ENCODE results near the gene DYDC2. TPM values are rescaled to one million over a fixed set of nuclear protein-coding genes. Genes with fewer than 3 reads are reported as not detected.

Gene DYDC2
- total and polyA plus RNA-seq, 4 donors = 0.14 to 2.0 (median 0.25) TPM

DNA sequence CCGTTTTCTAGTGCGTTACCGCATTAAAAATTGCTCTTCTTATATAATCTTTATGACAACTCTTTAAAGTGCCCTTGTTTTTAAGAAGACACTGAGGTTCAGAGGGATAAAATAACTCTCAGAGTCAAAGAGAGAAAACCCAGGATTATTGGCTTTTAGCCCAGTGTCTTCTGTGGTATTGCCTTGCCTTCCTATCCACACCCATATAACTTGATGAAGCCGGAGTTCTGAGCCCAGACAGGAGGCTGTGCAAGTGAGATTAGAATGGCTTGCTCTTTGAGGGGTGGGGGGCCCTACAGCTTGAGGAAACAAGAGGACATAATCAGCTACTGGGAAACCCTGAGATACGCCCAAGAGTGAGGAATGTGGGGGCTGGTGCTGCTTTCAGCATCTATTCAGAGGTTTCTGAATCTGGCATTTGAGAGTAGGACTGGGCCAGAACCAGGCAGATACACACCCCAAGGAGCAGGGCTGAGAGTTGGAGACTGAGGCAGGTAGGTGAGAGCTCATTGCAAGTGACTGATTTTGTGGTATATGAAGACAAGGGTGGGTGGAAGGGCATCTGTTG is 54.1 kb downstream of the DYDC2 start:
- 48% methylated on average over 5 of the region's 5 CpGs for WGBS
- Histone ChIP-seq H3K27ac (ENCODE audit: low read depth in 1 of 2, low read length in 2 of 2) (peak overlapping the region; percentile 25 to 70), H3K9ac (ENCODE audit: low read depth in 1 of 2, low read length in 2 of 2) (no peak overlapping the region), H3K27me3 (ENCODE audit: control insufficient read depth in 4 of 4, insufficient read depth in 4 of 4, low read length in 3 of 4) (no peaks in the 10 kb centered on the region), H3K4me1 (ENCODE audit: control insufficient read depth in 4 of 4, insufficient read depth in 4 of 4, low read length in 3 of 4) (peaks cover 25 to 82% (median 65%) of the 10 kb centered on the region in 4 donors), H3K4me3 (ENCODE audit: low read depth in 1 of 3, low read length in 3 of 3) (no peak overlapping the region), H3K36me3 (ENCODE audit: control insufficient read depth in 4 of 4, insufficient read depth in 3 of 4, low read depth in 1 of 4, low read length in 3 of 4) (no peaks in the 10 kb centered on the region), H3K9me3 (ENCODE audit: control insufficient read depth in 4 of 4, low read length in 3 of 4) (no peaks in the 10 kb centered on the region)
- no peak for TF ChIP-seq JUND (IDR thresholded peaks at IDR 0.05)
- TF ChIP-seq RXRA (IDR thresholded peaks at IDR 0.05) = no peak
- TF ChIP-seq, protein P1, sequence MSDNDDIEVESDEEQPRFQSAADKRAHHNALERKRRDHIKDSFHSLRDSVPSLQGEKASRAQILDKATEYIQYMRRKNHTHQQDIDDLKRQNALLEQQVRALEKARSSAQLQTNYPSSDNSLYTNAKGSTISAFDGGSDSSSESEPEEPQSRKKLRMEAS (IDR thresholded peaks at IDR 0.05) = no peak
- TF ChIP-seq, protein P2, sequence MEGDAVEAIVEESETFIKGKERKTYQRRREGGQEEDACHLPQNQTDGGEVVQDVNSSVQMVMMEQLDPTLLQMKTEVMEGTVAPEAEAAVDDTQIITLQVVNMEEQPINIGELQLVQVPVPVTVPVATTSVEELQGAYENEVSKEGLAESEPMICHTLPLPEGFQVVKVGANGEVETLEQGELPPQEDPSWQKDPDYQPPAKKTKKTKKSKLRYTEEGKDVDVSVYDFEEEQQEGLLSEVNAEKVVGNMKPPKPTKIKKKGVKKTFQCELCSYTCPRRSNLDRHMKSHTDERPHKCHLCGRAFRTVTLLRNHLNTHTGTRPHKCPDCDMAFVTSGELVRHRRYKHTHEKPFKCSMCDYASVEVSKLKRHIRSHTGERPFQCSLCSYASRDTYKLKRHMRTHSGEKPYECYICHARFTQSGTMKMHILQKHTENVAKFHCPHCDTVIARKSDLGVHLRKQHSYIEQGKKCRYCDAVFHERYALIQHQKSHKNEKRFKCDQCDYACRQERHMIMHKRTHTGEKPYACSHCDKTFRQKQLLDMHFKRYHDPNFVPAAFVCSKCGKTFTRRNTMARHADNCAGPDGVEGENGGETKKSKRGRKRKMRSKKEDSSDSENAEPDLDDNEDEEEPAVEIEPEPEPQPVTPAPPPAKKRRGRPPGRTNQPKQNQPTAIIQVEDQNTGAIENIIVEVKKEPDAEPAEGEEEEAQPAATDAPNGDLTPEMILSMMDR (IDR thresholded peaks at IDR 0.05; ENCODE audit: low read depth, low read length, missing input control) = no peak
- DNase-seq (ENCODE audit: low spot score) = no peak

DNA sequence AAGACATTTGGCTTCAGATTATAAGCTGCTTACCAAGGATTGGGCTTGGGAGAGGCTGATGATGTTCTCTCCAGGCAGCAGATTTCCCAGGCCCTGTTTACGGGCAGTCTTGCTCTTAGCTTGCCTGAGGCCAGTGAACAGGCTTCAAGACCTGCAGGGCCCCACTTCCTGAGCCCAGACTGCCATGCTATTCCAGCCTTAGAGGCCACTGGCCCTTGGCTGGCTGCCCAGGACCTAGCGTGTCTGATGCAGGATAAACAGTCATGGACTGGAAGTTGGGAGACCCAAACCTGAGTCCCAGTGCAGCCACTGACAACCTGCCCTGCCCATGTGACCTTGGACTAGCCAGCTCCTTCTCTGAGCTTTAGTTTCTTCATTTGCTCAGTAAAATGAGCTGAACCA is 54.7 kb downstream of the DYDC2 start:
- no peak for TF ChIP-seq JUND (IDR thresholded peaks at IDR 0.05)
- TF ChIP-seq, protein P1 (IDR thresholded peaks at IDR 0.05) = no peak
- TF ChIP-seq HNF4G (IDR thresholded peaks at IDR 0.05) = no peak
- TF ChIP-seq GABPA (IDR thresholded peaks at IDR 0.05 in 1 of 2, conservative IDR thresholded peaks at IDR 0.05 in 1 of 2) = no peak
- TF ChIP-seq, protein P2 (IDR thresholded peaks at IDR 0.05; ENCODE audit: low read depth, low read length, missing input control) = no peak
- no peak for TF ChIP-seq FOXA1 (IDR thresholded peaks at IDR 0.05)
- no peak for TF ChIP-seq EGR1 (IDR thresholded peaks at IDR 0.05; ENCODE audit: low read depth in 2 of 2)
- TF ChIP-seq TAF1 (conservative IDR thresholded peaks at IDR 0.05) = no peak
- TF ChIP-seq, protein P3, sequence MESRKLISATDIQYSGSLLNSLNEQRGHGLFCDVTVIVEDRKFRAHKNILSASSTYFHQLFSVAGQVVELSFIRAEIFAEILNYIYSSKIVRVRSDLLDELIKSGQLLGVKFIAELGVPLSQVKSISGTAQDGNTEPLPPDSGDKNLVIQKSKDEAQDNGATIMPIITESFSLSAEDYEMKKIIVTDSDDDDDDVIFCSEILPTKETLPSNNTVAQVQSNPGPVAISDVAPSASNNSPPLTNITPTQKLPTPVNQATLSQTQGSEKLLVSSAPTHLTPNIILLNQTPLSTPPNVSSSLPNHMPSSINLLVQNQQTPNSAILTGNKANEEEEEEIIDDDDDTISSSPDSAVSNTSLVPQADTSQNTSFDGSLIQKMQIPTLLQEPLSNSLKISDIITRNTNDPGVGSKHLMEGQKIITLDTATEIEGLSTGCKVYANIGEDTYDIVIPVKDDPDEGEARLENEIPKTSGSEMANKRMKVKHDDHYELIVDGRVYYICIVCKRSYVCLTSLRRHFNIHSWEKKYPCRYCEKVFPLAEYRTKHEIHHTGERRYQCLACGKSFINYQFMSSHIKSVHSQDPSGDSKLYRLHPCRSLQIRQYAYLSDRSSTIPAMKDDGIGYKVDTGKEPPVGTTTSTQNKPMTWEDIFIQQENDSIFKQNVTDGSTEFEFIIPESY (IDR thresholded peaks at IDR 0.05) = no peak
- TF ChIP-seq NR2F2 (IDR thresholded peaks at IDR 0.05) = no peak
- TF ChIP-seq YY1 (IDR thresholded peaks at IDR 0.05) = no peak
- TF ChIP-seq FOXA2 (IDR thresholded peaks at IDR 0.05) = no peak
- peak; percentile 18 for TF ChIP-seq SP1 (IDR thresholded peaks at IDR 0.05)
- TF ChIP-seq RAD21 (IDR thresholded peaks at IDR 0.05) = no peak
- TF ChIP-seq, protein P4, sequence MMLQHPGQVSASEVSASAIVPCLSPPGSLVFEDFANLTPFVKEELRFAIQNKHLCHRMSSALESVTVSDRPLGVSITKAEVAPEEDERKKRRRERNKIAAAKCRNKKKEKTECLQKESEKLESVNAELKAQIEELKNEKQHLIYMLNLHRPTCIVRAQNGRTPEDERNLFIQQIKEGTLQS (IDR thresholded peaks at IDR 0.05) = no peak
- peak in 1 of 2 donors; percentile 16 for TF ChIP-seq RXRA (IDR thresholded peaks at IDR 0.05)
- peak; percentile 10 for TF ChIP-seq HNF4A (conservative IDR thresholded peaks at IDR 0.05)
- Histone ChIP-seq H3K4me1 (ENCODE audit: control insufficient read depth in 4 of 4, insufficient read depth in 4 of 4, low read length in 3 of 4) (peaks cover 25 to 85% (median 65%) of the 10 kb centered on the region in 4 donors), H3K9me3 (ENCODE audit: control insufficient read depth in 4 of 4, low read length in 3 of 4) (no peaks in the 10 kb centered on the region), H3K9ac (ENCODE audit: low read depth in 1 of 2, low read length in 2 of 2) (no peak overlapping the region), H3K27me3 (ENCODE audit: control insufficient read depth in 4 of 4, insufficient read depth in 4 of 4, low read length in 3 of 4) (no peaks in the 10 kb centered on the region), H3K36me3 (ENCODE audit: control insufficient read depth in 4 of 4, insufficient read depth in 3 of 4, low read depth in 1 of 4, low read length in 3 of 4) (no peaks in the 10 kb centered on the region), H3K4me3 (ENCODE audit: low read depth in 1 of 3, low read length in 3 of 3) (no peak overlapping the region), H3K27ac (ENCODE audit: low read depth in 1 of 2, low read length in 2 of 2) (peak overlapping the region in 1 of 2 donors; percentile 70)
- WGBS = 39% methylated on average over 2 of the region's 2 CpGs
- peak; percentile 59 for DNase-seq (ENCODE audit: low spot score)
